Effector memory CD4-positive, alpha-beta T cell (primary cell): ENCODE measurements around the gene MACROD2.

Source experiments
- DNase-seq, 3 donors: peaks; one replicate each; pipeline ENCODE4 v3.0.0-alpha.2; 2020
- H3K27ac ChIP-seq: 2 replicates; pipeline ENCODE4 v1.7.0; 2013; ENCODE audit warnings: mild to moderate bottlenecking, low read length, moderate library complexity; ENCODE audit not compliant: insufficient read depth, poor library complexity, severe bottlenecking
- H3K27me3 ChIP-seq: replicated peaks from 2 replicates; pipeline ENCODE4 v1.7.0; 2013; ENCODE audit warnings: mild to moderate bottlenecking, low read length; ENCODE audit not compliant: insufficient read depth, control insufficient read depth, poor library complexity, severe bottlenecking
- H3K36me3 ChIP-seq: 2 replicates; pipeline ENCODE4 v1.7.0; 2013; ENCODE audit warnings: mild to moderate bottlenecking, low read length, moderate library complexity; ENCODE audit not compliant: control insufficient read depth, insufficient read depth
- H3K4me1 ChIP-seq: 2 replicates; pipeline ENCODE4 v1.7.0; 2013; ENCODE audit warnings: low read length, mild to moderate bottlenecking; ENCODE audit not compliant: control insufficient read depth, insufficient read depth, poor library complexity, severe bottlenecking
- H3K4me3 ChIP-seq: 2 replicates; pipeline ENCODE4 v1.7.0; 2013; ENCODE audit warnings: low read length, low read depth, mild to moderate bottlenecking; ENCODE audit not compliant: insufficient read depth, poor library complexity, severe bottlenecking
- H3K9me3 ChIP-seq: 2 replicates; pipeline ENCODE4 v1.7.0; 2013; ENCODE audit warnings: mild to moderate bottlenecking, low read length, moderate library complexity; ENCODE audit not compliant: control insufficient read depth

The MACROD2 gene

GRCh38 chr20:15214051-15214450 lies 1218.7 kb downstream of the MACROD2 start:
- Histone ChIP-seq H3K4me1 (no peaks in the 10 kb centered on the region), H3K9me3 (no peaks in the 10 kb centered on the region), H3K4me3 (no peak overlapping the region)

GRCh38 chr20:15220009-15220656 lies 1224.8 kb downstream of the MACROD2 start:
- peaks cover 5% of the 10 kb centered on the region for H3K9me3 ChIP-seq
- DNase-seq = no peak

More at GRCh38 chr20:15214051-15214450, 1218.7 kb downstream of the MACROD2 start:
- H3K36me3 ChIP-seq = no peaks in the 10 kb centered on the region
- H3K27ac ChIP-seq = no peak overlapping the region
- DNase-seq = no peak
- H3K27me3 ChIP-seq = no peaks in the 10 kb centered on the region

GRCh38 chr20:15220778-15221565 lies 1225.7 kb downstream of the MACROD2 start:
- no peaks in the 10 kb centered on the region for H3K4me1 ChIP-seq
- H3K27ac ChIP-seq = no peak overlapping the region
- no peak overlapping the region for H3K4me3 ChIP-seq
- H3K27me3 ChIP-seq = no peaks in the 10 kb centered on the region
- H3K9me3 ChIP-seq = peaks cover 5% of the 10 kb centered on the region
- no peaks in the 10 kb centered on the region for H3K36me3 ChIP-seq
- no peak for DNase-seq

More at GRCh38 chr20:15220009-15220656, 1224.8 kb downstream of the MACROD2 start:
- H3K27ac ChIP-seq = no peak overlapping the region
- H3K27me3 ChIP-seq = no peaks in the 10 kb centered on the region
- no peaks in the 10 kb centered on the region for H3K4me1 ChIP-seq
- no peak overlapping the region for H3K4me3 ChIP-seq
- no peaks in the 10 kb centered on the region for H3K36me3 ChIP-seq

- H3K36me3 ChIP-seq = no peaks in the 10 kb centered on the region
- H3K4me3 ChIP-seq = no peak overlapping the region
- H3K4me1 ChIP-seq = no peaks in the 10 kb centered on the region
- no peak overlapping the region for H3K27ac ChIP-seq
- no peak for DNase-seq
- H3K27me3 ChIP-seq = no peaks in the 10 kb centered on the region
- peaks cover 5% of the 10 kb centered on the region for H3K9me3 ChIP-seq
Measured at GRCh38 chr20:15222502-15223330, 1227.4 kb downstream of the MACROD2 start.

- H3K9me3 ChIP-seq = peaks cover 5% of the 10 kb centered on the region
Measured at GRCh38 chr20:15224199-15224598, 1228.9 kb downstream of the MACROD2 start.

GRCh38 chr20:15227102-15227501 lies 1231.8 kb downstream of the MACROD2 start:
- DNase-seq = no peak
- Histone ChIP-seq H3K4me3 (no peak overlapping the region), H3K27ac (no peak overlapping the region), H3K36me3 (no peaks in the 10 kb centered on the region), H3K9me3 (peaks cover 5% of the 10 kb centered on the region), H3K27me3 (no peaks in the 10 kb centered on the region), H3K4me1 (no peaks in the 10 kb centered on the region)

More at GRCh38 chr20:15224199-15224598, 1228.9 kb downstream of the MACROD2 start:
- Histone ChIP-seq H3K4me3 (no peak overlapping the region), H3K36me3 (no peaks in the 10 kb centered on the region), H3K27ac (no peak overlapping the region), H3K27me3 (no peaks in the 10 kb centered on the region), H3K4me1 (no peaks in the 10 kb centered on the region)
- no peak for DNase-seq

GRCh38 chr20:15232243-15232642 lies 1236.9 kb downstream of the MACROD2 start:
- H3K36me3 ChIP-seq = no peaks in the 10 kb centered on the region
- no peak for DNase-seq
- no peaks in the 10 kb centered on the region for H3K9me3 ChIP-seq
- H3K27me3 ChIP-seq = no peaks in the 10 kb centered on the region
- no peak overlapping the region for H3K4me3 ChIP-seq
- no peak overlapping the region for H3K27ac ChIP-seq
- H3K4me1 ChIP-seq = no peaks in the 10 kb centered on the region

- no peaks in the 10 kb centered on the region for H3K9me3 ChIP-seq
- DNase-seq = no peak
- no peaks in the 10 kb centered on the region for H3K36me3 ChIP-seq
- no peak overlapping the region for H3K27ac ChIP-seq
- H3K4me1 ChIP-seq = no peaks in the 10 kb centered on the region
- H3K4me3 ChIP-seq = no peak overlapping the region
- no peaks in the 10 kb centered on the region for H3K27me3 ChIP-seq
Measured at GRCh38 chr20:15235471-15236198, 1240.3 kb downstream of the MACROD2 start.

GRCh38 chr20:15236812-15237211 lies 1241.5 kb downstream of the MACROD2 start:
- H3K9me3 ChIP-seq = no peaks in the 10 kb centered on the region
- no peaks in the 10 kb centered on the region for H3K36me3 ChIP-seq
- H3K27ac ChIP-seq = no peak overlapping the region
- DNase-seq = no peak
- H3K27me3 ChIP-seq = no peaks in the 10 kb centered on the region
- no peak overlapping the region for H3K4me3 ChIP-seq
- H3K4me1 ChIP-seq = no peaks in the 10 kb centered on the region
